ENCODE data around the gene KIAA1191. TPM values are rescaled to one million over a fixed set of nuclear protein-coding genes. Genes with fewer than 3 reads are reported as not detected.

KIAA1191 gene
- total RNA-seq, 1 donor from 2014 or later, result 56.6 TPM

GRCh38 chr5:176365351-176366231, 4.0 kb upstream of the KIAA1191 start, which contains the start of gene ARL10:
TSS of gene ARL10 (plus strand) at chr5:176365487. CDS start at chr5:176365564, 77 bp downstream.
- H3K4me1 Mint-ChIP-seq, result peaks cover 20% of the 10 kb centered on the region
- H3K4me3 Mint-ChIP-seq, result peak within 1 kb of the TSS; percentile 84
- intact Hi-C loops (cut with micrococcal nuclease), result loop anchor here (1.0 to 2.0 kb wide), 4 partner anchors 15 to 172 kb away; partner anchors contain the start of genes FAF2, HIGD2A, NOP16 and RNF44
- ChIA-PET POLR2A (no interaction called here), CTCF (no interaction called here)
- no peaks in the 10 kb centered on the region for H3K27me3 Mint-ChIP-seq
- ATAC-seq (ENCODE audit: low read depth), result peak; percentile 44
- TF ChIP-seq CTCF (IDR thresholded peaks at IDR 0.05), result no peak
- peaks cover 38% of the 10 kb centered on the region for H3K36me3 Mint-ChIP-seq (ENCODE audit: low read depth)
- H3K9me3 Mint-ChIP-seq, result no peaks in the 10 kb centered on the region
- H3K27ac Mint-ChIP-seq, result peak within 1 kb of the TSS; percentile 70
- DNase-seq, result peak; percentile 60

DNA sequence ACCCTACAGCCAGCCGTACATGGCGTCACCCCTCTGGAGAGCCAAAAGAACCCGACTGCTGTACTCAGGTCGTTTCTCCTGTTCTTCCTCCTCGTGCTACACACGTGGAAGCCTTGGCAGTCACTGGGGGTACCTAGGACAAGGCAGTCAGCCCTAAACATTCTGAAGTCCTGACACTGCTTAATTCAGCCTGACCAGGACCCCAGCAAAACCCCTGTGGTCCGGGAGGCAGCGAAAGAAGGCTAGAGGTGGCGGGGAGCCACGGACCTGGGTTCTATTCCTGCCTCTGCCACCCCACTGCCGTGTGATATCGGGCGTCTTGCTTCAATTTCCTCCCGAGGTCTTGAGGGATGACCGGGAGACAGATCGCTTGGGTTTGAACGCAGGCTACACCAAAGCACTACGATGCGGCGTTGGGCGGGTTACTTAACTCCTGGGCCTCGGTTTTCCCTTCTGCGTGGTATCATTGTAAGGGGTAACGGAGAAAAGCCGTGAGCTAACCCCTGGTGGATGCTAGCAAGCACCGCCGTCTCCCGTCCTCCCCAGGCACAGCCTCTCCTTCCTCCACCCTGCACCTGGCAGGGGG, 3.3 kb upstream of the KIAA1191 start:
- Mint-ChIP-seq H3K36me3 (ENCODE audit: low read depth) (peaks cover 32% of the 10 kb centered on the region), H3K4me1 (peaks cover 21% of the 10 kb centered on the region), H3K4me3 (peak overlapping the region; percentile 84), H3K27me3 (no peaks in the 10 kb centered on the region), H3K9me3 (no peaks in the 10 kb centered on the region), H3K27ac (peak overlapping the region; percentile 70)
- ChIA-PET CTCF (no interaction called here), POLR2A (no interaction called here)
- no peak for TF ChIP-seq CTCF (IDR thresholded peaks at IDR 0.05)
- DNase-seq (no peak), ATAC-seq (ENCODE audit: low read depth) (no peak)
- intact Hi-C loops (cut with micrococcal nuclease), result loop anchor here (1.0 to 2.0 kb wide), 4 partner anchors 16 to 172 kb away; partner anchors contain the start of genes FAF2, HIGD2A, NOP16 and RNF44

GRCh38 chr5:176362233-176362490, 598 bp upstream of the KIAA1191 start:
- Mint-ChIP-seq H3K27ac (peak overlapping the region; percentile 98), H3K9me3 (no peaks in the 10 kb centered on the region), H3K4me1 (peaks cover 29% of the 10 kb centered on the region), H3K36me3 (ENCODE audit: low read depth) (peaks cover 31% of the 10 kb centered on the region), H3K4me3 (peak overlapping the region; percentile 99), H3K27me3 (no peaks in the 10 kb centered on the region)
- intact Hi-C loops (cut with micrococcal nuclease), result loop anchor here (1.0 kb wide), 1 partner anchor 11 kb away; no protein-coding TSS in a partner anchor
- POLR2A ChIA-PET, result interaction anchor here (0.8 to 3.2 kb wide), 15 partner anchors 8 to 1842 kb away, joined by 3 to 45 read pairs (median 6); partner anchors contain the start of genes FAF2, HIGD2A, HNRNPAB and NOP16
- peak; percentile 49 for ATAC-seq (ENCODE audit: low read depth)
- DNase-seq, result no peak
- CTCF ChIA-PET, result interaction anchor here (0.8 to 1.3 kb wide), 4 partner anchors 15 to 632 kb away, joined by 3 read pairs; no protein-coding TSS in a partner anchor
- no peak for TF ChIP-seq CTCF (IDR thresholded peaks at IDR 0.05)

DNA sequence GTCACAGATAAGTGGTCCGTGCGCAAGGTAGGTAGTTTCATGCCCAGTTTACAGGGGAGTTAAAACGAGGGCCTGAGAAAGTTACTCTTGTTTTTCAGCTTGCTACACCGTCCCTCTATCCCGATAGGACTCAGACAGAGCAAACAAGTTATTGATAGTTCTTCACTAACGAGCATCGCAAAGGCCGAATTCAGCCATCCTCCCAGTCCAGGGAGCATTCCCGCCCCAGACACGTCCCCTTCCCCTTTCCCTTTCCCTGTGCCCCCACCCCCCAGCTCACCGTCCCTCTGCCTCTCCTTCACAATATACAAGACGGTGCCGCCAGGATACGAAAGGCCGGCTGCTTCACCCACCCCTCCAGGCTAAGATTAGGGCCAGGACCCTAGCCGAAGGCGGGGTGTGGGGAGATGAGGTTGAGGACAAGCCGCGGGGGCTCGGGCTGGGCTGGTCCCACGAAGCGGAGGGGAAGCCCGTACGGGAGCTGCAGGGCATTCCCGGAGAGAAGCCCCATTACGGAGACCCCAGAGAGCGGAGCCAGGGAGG, 599 bp downstream of the KIAA1191 start:
- Mint-ChIP-seq H3K27me3 (no peaks in the 10 kb centered on the region), H3K36me3 (ENCODE audit: low read depth) (peaks cover 37% of the 10 kb centered on the region), H3K9me3 (no peaks in the 10 kb centered on the region), H3K4me3 (peak overlapping the region; percentile 99), H3K4me1 (peaks cover 26% of the 10 kb centered on the region), H3K27ac (peak overlapping the region; percentile 98)
- ChIA-PET CTCF (interaction anchor here (1.2 to 1.4 kb wide), 2 partner anchors 31 to 286 kb away, joined by 3 to 4 read pairs; no protein-coding TSS in a partner anchor), POLR2A (interaction anchor here (0.6 to 3.2 kb wide), 14 partner anchors 9 to 286 kb away, joined by 3 to 45 read pairs (median 6); partner anchors contain the start of genes FAF2, HIGD2A, NOP16 and RNF44)
- TF ChIP-seq CTCF (IDR thresholded peaks at IDR 0.05), result no peak
- DNase-seq, result no peak
- intact Hi-C loops (cut with micrococcal nuclease), result loop anchor here (1.0 kb wide), 4 partner anchors 27 to 126 kb away; partner anchors contain the start of genes CLTB, FAF2, HIGD2A and NOP16
- no peak for ATAC-seq (ENCODE audit: low read depth)
